Measurements from ENCODE around the gene SND1. TPM values are rescaled to one million over a fixed set of nuclear protein-coding genes. Genes with fewer than 3 reads are reported as not detected.
"Not testable (repeated sequence)": the region's sequence is repeated elsewhere in the genome, so short reads cannot be mapped to it uniquely, and the experiment has no call there.

Gene SND1
- total and polyA plus RNA-seq, 2 donors = 55.1 to 104 TPM

DNA sequence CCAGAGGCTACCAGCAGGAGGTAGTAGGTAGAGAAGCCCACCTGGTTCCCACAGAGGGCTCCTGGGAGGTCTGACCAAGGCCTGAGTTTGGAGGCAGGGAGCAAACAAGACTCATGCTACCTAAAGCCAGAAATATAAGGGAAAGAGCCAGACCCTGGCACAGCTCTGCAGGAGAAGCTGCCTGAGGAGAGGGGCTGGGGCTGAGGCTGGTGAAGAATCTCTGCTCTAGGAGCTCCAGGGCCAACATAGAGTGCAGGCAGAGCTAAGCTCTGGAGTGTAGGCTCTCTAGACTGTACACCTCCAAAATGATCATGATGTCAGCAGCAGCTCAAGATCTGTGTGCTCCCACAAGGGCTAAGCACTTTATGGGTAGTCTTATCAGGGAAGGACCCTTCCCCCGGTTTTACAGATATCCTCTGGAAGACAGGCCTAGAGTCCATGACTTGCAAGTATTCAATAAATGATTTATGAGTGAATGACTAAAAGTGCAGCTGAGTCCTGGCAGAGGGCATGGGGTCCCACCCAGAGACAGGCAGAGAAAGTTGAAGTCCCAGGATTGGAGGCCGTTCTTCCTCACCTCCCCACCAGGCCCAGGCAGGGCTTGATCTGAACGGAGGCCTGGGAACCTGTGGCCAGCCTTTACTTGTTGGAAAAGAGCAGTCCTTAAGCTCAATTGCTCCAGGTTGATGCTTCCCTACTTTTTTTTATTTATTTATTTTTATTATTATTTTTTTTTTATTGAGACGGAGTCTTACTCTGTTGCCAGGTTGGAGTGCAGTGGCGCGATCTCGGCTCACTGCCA is 450.7 kb downstream of the SND1 start:
- H3K4me1 ChIP-seq (ENCODE audit: control insufficient read depth in 2 of 2, insufficient read depth in 2 of 2, low read length in 2 of 2) = peaks cover 10 to 30% of the 10 kb centered on the region in 2 donors
- WGBS = 94% methylated on average over 7 of the region's 7 CpGs
- H3K27ac ChIP-seq (ENCODE audit: low read depth in 1 of 2, low read length in 1 of 2) = no peak overlapping the region
- no peak overlapping the region for H3K4me3 ChIP-seq (ENCODE audit: low read length in 2 of 2)
- peaks cover 0 to 9% of the 10 kb centered on the region in 2 donors for H3K9me3 ChIP-seq (ENCODE audit: control insufficient read depth in 2 of 2, insufficient read depth in 1 of 2, low read length in 1 of 2)
- no peaks in the 10 kb centered on the region for H3K36me3 ChIP-seq (ENCODE audit: control insufficient read depth in 2 of 2, insufficient read depth in 2 of 2, low read length in 1 of 2)
- H3K27me3 ChIP-seq (ENCODE audit: control insufficient read depth in 2 of 2, insufficient read depth in 1 of 2, low read length in 1 of 2) = peaks cover 23 to 47% of the 10 kb centered on the region in 2 donors
- DNase-seq (ENCODE audit: low read depth in 6 of 9, low spot score in 9 of 9) = no peak

DNA sequence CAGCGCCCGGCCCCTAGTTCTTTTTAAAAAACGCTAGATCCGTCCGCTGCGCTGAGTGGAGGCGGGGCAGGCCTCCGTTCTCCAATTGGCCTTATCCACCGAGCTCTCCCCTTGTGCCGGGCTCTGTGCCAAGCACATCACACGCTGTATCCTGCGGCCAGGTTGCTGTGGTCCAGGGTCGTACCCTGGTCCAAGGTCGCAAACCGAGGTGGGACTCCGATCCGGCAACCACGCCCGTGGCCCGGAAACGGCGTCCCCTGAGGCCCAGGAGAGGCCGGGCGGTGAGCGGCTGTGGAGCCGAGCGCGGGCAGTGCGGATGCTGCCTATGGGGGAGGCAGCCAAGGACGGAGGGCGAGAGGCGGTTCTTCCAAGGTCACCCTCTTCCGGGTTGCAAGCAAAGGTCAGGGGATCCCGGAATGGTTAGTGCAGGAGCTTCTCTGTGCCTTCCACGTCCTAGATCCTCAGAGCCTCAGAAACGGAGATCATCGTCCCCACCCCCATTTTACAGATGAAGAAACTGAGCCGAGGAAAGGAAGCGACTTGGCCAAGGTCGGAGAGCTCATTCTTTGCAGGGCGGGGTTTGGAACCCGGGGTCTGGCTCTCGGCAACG is 451.6 kb downstream of the SND1 start:
- peak overlapping the region; percentile 30 to 40 for H3K4me3 ChIP-seq (ENCODE audit: low read length in 2 of 2)
- DNase-seq (ENCODE audit: low read depth in 6 of 9, low spot score in 9 of 9) = no peak
- peaks cover 0 to 9% of the 10 kb centered on the region in 2 donors for H3K9me3 ChIP-seq (ENCODE audit: control insufficient read depth in 2 of 2, insufficient read depth in 1 of 2, low read length in 1 of 2)
- WGBS = 24% methylated on average over 44 of the region's 44 CpGs
- no peaks in the 10 kb centered on the region for H3K36me3 ChIP-seq (ENCODE audit: control insufficient read depth in 2 of 2, insufficient read depth in 2 of 2, low read length in 1 of 2)
- H3K27ac ChIP-seq (ENCODE audit: low read depth in 1 of 2, low read length in 1 of 2) = no peak overlapping the region
- H3K27me3 ChIP-seq (ENCODE audit: control insufficient read depth in 2 of 2, insufficient read depth in 1 of 2, low read length in 1 of 2) = peaks cover 23 to 47% of the 10 kb centered on the region in 2 donors
- H3K4me1 ChIP-seq (ENCODE audit: control insufficient read depth in 2 of 2, insufficient read depth in 2 of 2, low read length in 2 of 2) = peaks cover 17 to 38% of the 10 kb centered on the region in 2 donors

DNA sequence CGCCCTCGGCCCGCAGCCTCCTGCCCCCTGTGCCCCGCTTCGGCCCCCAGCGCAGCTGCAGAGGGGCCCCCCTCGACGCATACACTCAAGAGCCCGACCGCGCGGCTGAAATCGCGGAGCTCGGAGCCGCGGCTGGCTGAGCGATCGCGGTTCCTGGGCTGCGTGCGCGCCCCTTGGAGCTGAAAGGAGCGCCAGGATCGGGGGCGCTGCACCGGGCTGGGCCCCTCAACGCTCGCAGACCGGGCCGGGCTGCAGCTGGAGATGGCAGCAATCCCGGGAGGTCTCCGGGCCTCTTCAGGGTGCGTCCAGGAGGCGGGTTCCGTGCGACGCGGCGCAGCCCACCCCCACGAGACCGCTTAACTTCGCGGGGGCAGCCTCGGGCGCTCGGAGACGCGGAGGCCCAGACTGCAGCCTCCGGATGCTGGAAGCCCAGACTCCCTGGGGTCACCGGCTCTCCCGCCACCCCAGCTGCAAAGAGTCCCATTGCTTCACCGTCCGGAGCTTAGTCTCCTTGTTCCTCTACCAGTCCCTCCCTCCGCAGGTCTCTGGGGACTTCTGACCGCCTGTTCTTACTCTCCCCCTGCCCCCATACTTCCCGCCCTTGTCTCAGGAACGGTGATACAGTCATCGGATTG is 452.2 kb downstream of the SND1 start:
- Histone ChIP-seq H3K36me3 (ENCODE audit: control insufficient read depth in 2 of 2, insufficient read depth in 2 of 2, low read length in 1 of 2) (no peaks in the 10 kb centered on the region), H3K4me3 (ENCODE audit: low read length in 2 of 2) (peak overlapping the region; percentile 30 to 40), H3K9me3 (ENCODE audit: control insufficient read depth in 2 of 2, insufficient read depth in 1 of 2, low read length in 1 of 2) (peaks cover 0 to 9% of the 10 kb centered on the region in 2 donors), H3K4me1 (ENCODE audit: control insufficient read depth in 2 of 2, insufficient read depth in 2 of 2, low read length in 2 of 2) (peaks cover 23 to 44% of the 10 kb centered on the region in 2 donors), H3K27ac (ENCODE audit: low read depth in 1 of 2, low read length in 1 of 2) (peak overlapping the region in 1 of 2 donors; percentile 12), H3K27me3 (ENCODE audit: control insufficient read depth in 2 of 2, insufficient read depth in 1 of 2, low read length in 1 of 2) (peaks cover 23 to 47% of the 10 kb centered on the region in 2 donors)
- WGBS = 3% methylated on average over 59 of the region's 59 CpGs
- peak in 3 of 9 donors; percentile 17 to 51 (median 18) for DNase-seq (ENCODE audit: low read depth in 6 of 9, low spot score in 9 of 9)

DNA sequence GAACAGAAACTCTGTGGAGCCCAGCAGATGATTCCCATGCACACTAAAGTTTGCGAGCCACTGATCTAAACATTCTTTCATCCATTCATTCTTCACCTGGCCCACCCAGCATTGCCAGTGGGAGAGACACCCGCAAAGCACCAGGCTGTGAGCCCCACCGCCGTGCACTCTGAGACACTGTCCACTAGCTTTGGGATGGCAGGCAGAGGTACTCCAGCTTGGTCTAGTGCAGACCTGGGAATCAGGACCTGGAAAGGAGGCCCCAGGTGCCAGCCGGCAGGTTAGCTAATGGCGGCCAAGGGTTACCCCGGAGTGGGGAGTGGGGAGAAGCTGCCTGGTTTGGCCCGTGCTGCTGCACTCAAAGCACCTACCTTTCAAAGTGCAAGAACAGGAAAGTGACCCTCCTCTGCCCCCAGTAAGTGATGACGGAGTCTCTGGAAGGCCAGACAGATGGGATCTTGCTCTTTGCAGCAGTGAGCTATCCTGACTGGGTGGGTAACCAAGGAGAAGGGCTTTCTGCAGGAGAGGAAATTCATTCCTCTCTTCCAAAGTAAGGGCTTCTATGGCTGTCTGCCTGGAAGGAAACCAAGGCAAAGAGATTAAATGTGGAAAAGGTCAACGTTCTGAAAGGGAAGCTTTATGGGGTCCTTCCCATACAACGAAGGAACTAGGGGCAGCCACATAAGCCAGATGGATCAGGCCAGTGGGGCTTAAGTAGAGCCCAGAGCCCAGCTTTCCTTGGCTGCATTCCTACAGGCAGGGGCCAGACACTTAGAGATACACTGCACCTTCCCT is 453.4 kb downstream of the SND1 start:
- Histone ChIP-seq H3K4me3 (ENCODE audit: low read length in 2 of 2) (no peak overlapping the region), H3K9me3 (ENCODE audit: control insufficient read depth in 2 of 2, insufficient read depth in 1 of 2, low read length in 1 of 2) (peaks cover 0 to 9% of the 10 kb centered on the region in 2 donors), H3K27ac (ENCODE audit: low read depth in 1 of 2, low read length in 1 of 2) (no peak overlapping the region), H3K36me3 (ENCODE audit: control insufficient read depth in 2 of 2, insufficient read depth in 2 of 2, low read length in 1 of 2) (no peaks in the 10 kb centered on the region), H3K27me3 (ENCODE audit: control insufficient read depth in 2 of 2, insufficient read depth in 1 of 2, low read length in 1 of 2) (peaks cover 23 to 47% of the 10 kb centered on the region in 2 donors), H3K4me1 (ENCODE audit: control insufficient read depth in 2 of 2, insufficient read depth in 2 of 2, low read length in 2 of 2) (peaks cover 31 to 55% of the 10 kb centered on the region in 2 donors)
- DNase-seq (ENCODE audit: low read depth in 6 of 9, low spot score in 9 of 9) = no peak
- 95% methylated on average over 11 of the region's 11 CpGs for WGBS

DNA sequence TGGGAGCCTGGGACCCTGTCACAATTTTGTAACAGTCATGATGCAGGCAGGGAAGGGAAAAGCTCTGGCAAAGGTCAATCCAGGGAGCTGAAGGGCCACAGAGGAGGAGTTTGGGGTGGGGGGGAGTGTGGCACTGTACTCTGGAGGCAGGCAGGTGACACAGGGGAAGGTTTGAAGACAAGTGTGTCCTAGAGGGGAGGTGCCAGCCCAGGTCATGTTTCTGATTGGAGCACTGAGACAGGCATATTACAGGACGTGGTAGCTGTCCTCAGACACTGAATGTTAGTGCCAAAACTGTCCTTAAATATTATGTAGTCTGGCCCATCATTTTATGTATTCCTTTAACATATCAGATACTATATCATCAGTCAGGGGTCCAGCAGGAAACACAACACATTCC is 454.8 kb downstream of the SND1 start:
- WGBS = 67% methylated on average over 1 of the region's 1 CpG
- Histone ChIP-seq H3K27ac (ENCODE audit: low read depth in 1 of 2, low read length in 1 of 2) (no peak overlapping the region), H3K9me3 (ENCODE audit: control insufficient read depth in 2 of 2, insufficient read depth in 1 of 2, low read length in 1 of 2) (peaks cover 0 to 9% of the 10 kb centered on the region in 2 donors), H3K4me1 (ENCODE audit: control insufficient read depth in 2 of 2, insufficient read depth in 2 of 2, low read length in 2 of 2) (peaks cover 44 to 69% of the 10 kb centered on the region in 2 donors), H3K4me3 (ENCODE audit: low read length in 2 of 2) (no peak overlapping the region), H3K36me3 (ENCODE audit: control insufficient read depth in 2 of 2, insufficient read depth in 2 of 2, low read length in 1 of 2) (no peaks in the 10 kb centered on the region), H3K27me3 (ENCODE audit: control insufficient read depth in 2 of 2, insufficient read depth in 1 of 2, low read length in 1 of 2) (peaks cover 23 to 42% of the 10 kb centered on the region in 2 donors)
- no peak for DNase-seq (ENCODE audit: low read depth in 6 of 9, low spot score in 9 of 9)

DNA sequence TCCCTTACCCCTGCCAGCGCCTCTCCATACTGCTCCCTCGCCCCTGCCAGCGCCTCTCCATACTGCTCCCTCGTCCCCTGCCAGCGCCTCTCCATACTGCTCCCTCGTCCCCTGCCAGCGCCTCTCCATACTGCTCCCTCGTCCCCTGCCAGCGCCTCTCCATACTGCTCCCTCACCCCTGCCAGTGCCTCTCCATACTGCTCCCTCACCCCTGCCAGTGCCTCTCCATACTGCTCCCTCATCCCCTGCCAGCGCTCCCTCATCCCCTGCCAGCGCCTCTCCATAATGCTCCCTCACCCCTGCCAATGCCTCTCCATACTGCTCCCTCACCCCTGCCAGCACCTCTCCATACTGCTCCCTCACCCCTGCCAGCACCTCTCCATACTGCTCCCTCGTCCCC is 455.5 kb downstream of the SND1 start:
- not testable (repeated sequence) for H3K27ac ChIP-seq (ENCODE audit: low read depth in 1 of 2, low read length in 1 of 2); DNase-seq (ENCODE audit: low read depth in 6 of 9, low spot score in 9 of 9); H3K36me3 ChIP-seq (ENCODE audit: control insufficient read depth in 2 of 2, insufficient read depth in 2 of 2, low read length in 1 of 2); H3K4me3 ChIP-seq (ENCODE audit: low read length in 2 of 2); H3K9me3 ChIP-seq (ENCODE audit: control insufficient read depth in 2 of 2, insufficient read depth in 1 of 2, low read length in 1 of 2)
- WGBS = 94% methylated on average over 12 of the region's 12 CpGs
- Histone ChIP-seq H3K4me1 (ENCODE audit: control insufficient read depth in 2 of 2, insufficient read depth in 2 of 2, low read length in 2 of 2) (peaks cover 51 to 73% of the 10 kb centered on the region in 2 donors), H3K27me3 (ENCODE audit: control insufficient read depth in 2 of 2, insufficient read depth in 1 of 2, low read length in 1 of 2) (peaks cover 23 to 36% of the 10 kb centered on the region in 2 donors)

DNA sequence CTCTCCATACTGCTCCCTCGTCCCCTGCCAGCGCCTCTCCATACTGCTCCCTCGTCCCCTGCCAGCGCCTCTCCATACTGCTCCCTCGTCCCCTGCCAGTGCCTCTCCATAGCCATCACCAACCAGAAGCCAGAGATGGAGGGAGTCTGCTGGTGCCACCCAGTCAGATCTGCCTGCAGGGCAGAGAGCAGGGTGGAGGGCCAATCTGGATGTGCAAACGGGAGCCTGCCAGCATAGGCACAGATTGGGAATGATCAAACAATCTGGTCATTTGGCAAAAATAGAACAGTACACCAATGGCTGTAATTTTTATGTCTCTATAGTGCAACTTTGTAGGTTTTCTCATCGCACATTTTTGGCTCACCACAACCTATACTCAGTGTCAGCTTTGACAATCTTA is 456.1 kb downstream of the SND1 start:
- Histone ChIP-seq H3K27me3 (ENCODE audit: control insufficient read depth in 2 of 2, insufficient read depth in 1 of 2, low read length in 1 of 2) (peaks cover 23 to 30% of the 10 kb centered on the region in 2 donors), H3K9me3 (ENCODE audit: control insufficient read depth in 2 of 2, insufficient read depth in 1 of 2, low read length in 1 of 2) (peaks cover 0 to 11% of the 10 kb centered on the region in 2 donors), H3K4me1 (ENCODE audit: control insufficient read depth in 2 of 2, insufficient read depth in 2 of 2, low read length in 2 of 2) (peaks cover 56 to 79% of the 10 kb centered on the region in 2 donors), H3K4me3 (ENCODE audit: low read length in 2 of 2) (no peak overlapping the region), H3K36me3 (ENCODE audit: control insufficient read depth in 2 of 2, insufficient read depth in 2 of 2, low read length in 1 of 2) (no peaks in the 10 kb centered on the region), H3K27ac (ENCODE audit: low read depth in 1 of 2, low read length in 1 of 2) (peak overlapping the region; percentile 89 to 92)
- no peak for DNase-seq (ENCODE audit: low read depth in 6 of 9, low spot score in 9 of 9)
- WGBS = 83% methylated on average over 6 of the region's 7 CpGs

DNA sequence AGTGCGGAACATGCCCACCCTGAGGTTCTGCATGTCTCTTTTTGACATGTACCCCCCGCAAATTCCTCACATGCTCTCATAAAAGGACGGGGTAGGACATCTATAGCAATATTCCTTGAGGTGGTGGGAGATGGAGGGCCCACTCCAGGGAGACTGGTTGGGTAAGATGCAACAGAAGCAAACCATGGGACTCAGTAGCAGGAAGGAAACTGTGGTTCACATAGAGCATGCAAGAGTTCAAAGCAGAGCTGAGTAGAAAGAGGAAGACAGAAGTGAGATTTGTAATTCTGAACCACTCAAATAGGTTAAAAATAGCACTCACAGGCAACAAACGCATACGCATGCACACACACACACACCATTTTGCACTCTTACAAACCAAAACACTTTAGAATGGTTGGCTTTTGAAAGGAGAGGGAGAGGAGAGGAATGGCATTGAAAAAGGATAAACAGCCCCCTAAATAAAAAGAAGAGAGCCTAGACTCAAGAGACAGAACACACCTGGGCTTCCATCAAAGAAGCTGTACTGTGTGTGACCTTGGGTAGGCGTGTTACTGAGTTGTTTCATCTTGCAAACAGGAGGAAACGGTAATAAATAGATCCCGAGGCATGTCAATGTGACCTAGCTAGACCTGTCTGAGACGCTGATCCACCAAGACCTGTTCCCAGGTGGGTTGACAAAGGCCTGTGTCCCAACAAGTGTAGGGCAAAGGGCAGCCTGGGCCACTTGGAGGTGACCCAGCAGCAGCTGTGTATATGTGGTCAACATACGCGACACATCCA is 456.8 kb downstream of the SND1 start:
- 21% methylated on average over 11 of the region's 11 CpGs for WGBS
- H3K4me1 ChIP-seq (ENCODE audit: control insufficient read depth in 2 of 2, insufficient read depth in 2 of 2, low read length in 2 of 2) = peaks cover 56 to 73% of the 10 kb centered on the region in 2 donors
- H3K4me3 ChIP-seq (ENCODE audit: low read length in 2 of 2) = peak overlapping the region; percentile 9 to 10
- DNase-seq (ENCODE audit: low read depth in 6 of 9, low spot score in 9 of 9) = peak; percentile 54 to 91 (median 72)
- peaks cover 0 to 7% of the 10 kb centered on the region in 2 donors for H3K9me3 ChIP-seq (ENCODE audit: control insufficient read depth in 2 of 2, insufficient read depth in 1 of 2, low read length in 1 of 2)
- H3K36me3 ChIP-seq (ENCODE audit: control insufficient read depth in 2 of 2, insufficient read depth in 2 of 2, low read length in 1 of 2) = no peaks in the 10 kb centered on the region
- peaks cover 17 to 24% of the 10 kb centered on the region in 2 donors for H3K27me3 ChIP-seq (ENCODE audit: control insufficient read depth in 2 of 2, insufficient read depth in 1 of 2, low read length in 1 of 2)
- H3K27ac ChIP-seq (ENCODE audit: low read depth in 1 of 2, low read length in 1 of 2) = peak overlapping the region; percentile 89 to 92

Data from thymus (tissue), 11 donors.